GM13976 (cell line): ENCODE data around the gene FAM78A.

Experiments used
- DNase-seq: peaks from one replicate; pipeline ENCODE4 v3.0.0; 2012; ENCODE audit warnings: low spot score
- CTCF ChIP-seq: IDR thresholded peaks from 2 replicates; pipeline ENCODE4 v1.5.1; 2012; ENCODE audit warnings: borderline replicate concordance, mild to moderate bottlenecking; ENCODE audit not compliant: insufficient read depth; ENCODE audit errors: extremely low read depth, missing control alignments, control extremely low read depth
- in situ Hi-C: fragments of 300-500 bp; cut with MboI; formaldehyde crosslinking; loops from one replicate; pipeline ENCODE4 v1.12.0; 2022; ENCODE audit warnings: low sequenced_read_pairs, mixed read lengths, inconsistent platforms; ENCODE audit not compliant: unreplicated experiment

Gene FAM78A

GRCh38 chr9:131318231-131319085 is 42.1 kb upstream of the FAM78A start:
- no peak for TF ChIP-seq CTCF
- in situ Hi-C loops: no loop called here
- DNase-seq: no peak

- in situ Hi-C loops: no loop called here
- no peak for TF ChIP-seq CTCF
- no peak for DNase-seq
Observed at GRCh38 chr9:131312822-131313770, 36.8 kb upstream of the FAM78A start.

- no peak for TF ChIP-seq CTCF
- in situ Hi-C loops: no loop called here
- no peak for DNase-seq
Observed at GRCh38 chr9:131312246-131312645, 35.9 kb upstream of the FAM78A start.

GRCh38 chr9:131310833-131311554 is 34.7 kb upstream of the FAM78A start:
- no peak for TF ChIP-seq CTCF
- in situ Hi-C loops: no loop called here
- DNase-seq: no peak

GRCh38 chr9:131309530-131310276 is 33.4 kb upstream of the FAM78A start:
- no peak for DNase-seq
- no peak for TF ChIP-seq CTCF
- in situ Hi-C loops: no loop called here

GRCh38 chr9:131308906-131309529 is 32.7 kb upstream of the FAM78A start:
- no peak for DNase-seq
- in situ Hi-C loops: no loop called here
- no peak for TF ChIP-seq CTCF
